PFSK-1 (cell line): ENCODE data around the gene TCEAL3.

ENCODE experiments used
- FOXP2 ChIP-seq: optimal IDR thresholded peaks from 2 replicates; pipeline ENCODE3; 2011; ENCODE audit warnings: borderline replicate concordance, control low read depth, inconsistent platforms; ENCODE audit not compliant: insufficient read depth; ENCODE audit errors: extremely low read length, extremely low read depth
- POLR2AphosphoS5 ChIP-seq: IDR thresholded peaks from 2 replicates; pipeline ENCODE4 v1.6.1; 2012; ENCODE audit warnings: low read depth, mild to moderate bottlenecking, control low read depth, low read length, moderate library complexity
- REST ChIP-seq, 2 experiments: IDR thresholded peaks; 2 replicates each; pipeline versions ENCODE4 v1.6.1 to v1.8.0; 2011 to 2012; ENCODE audit warnings: low read depth in 2 of 2, low read length in 2 of 2, control low read depth in 1 of 2, inconsistent platforms in 1 of 2, mild to moderate bottlenecking in 1 of 2, moderate library complexity in 1 of 2; ENCODE audit not compliant: insufficient read depth in 1 of 2
- SIN3A ChIP-seq: IDR thresholded peaks from 2 replicates; pipeline ENCODE4 v1.6.1; 2012; ENCODE audit warnings: mild to moderate bottlenecking, low read length, moderate library complexity, borderline replicate concordance; ENCODE audit not compliant: insufficient read depth
- TAF1 ChIP-seq: IDR thresholded peaks from 2 replicates; pipeline ENCODE4 v1.6.1; 2012; ENCODE audit warnings: low read length, control low read depth, borderline replicate concordance; ENCODE audit not compliant: insufficient read depth

The TCEAL3 gene

GRCh38 chrX:103565752-103566151 is 42.0 kb upstream of the TCEAL3 start:
- TF ChIP-seq SIN3A: no peak
- TF ChIP-seq FOXP2: no peak
- TF ChIP-seq TAF1: no peak
- no peak for TF ChIP-seq POLR2AphosphoS5
- TF ChIP-seq REST (IDR thresholded peaks at IDR 0.05; ENCODE audit: insufficient read depth in 1 of 2, low read depth in 2 of 2, low read length in 2 of 2): no peak

- TF ChIP-seq SIN3A (no peak), POLR2AphosphoS5 (no peak), FOXP2 (no peak), REST (IDR thresholded peaks at IDR 0.05; ENCODE audit: insufficient read depth in 1 of 2, low read depth in 2 of 2, low read length in 2 of 2) (no peak), TAF1 (no peak)
These were observed 36.6 kb upstream of the TCEAL3 start for GRCh38 chrX:103571121-103571520.

GRCh38 chrX:103571726-103572125 is 36.0 kb upstream of the TCEAL3 start:
- no peak for TF ChIP-seq POLR2AphosphoS5

- TF ChIP-seq SIN3A (no peak), FOXP2 (no peak), POLR2AphosphoS5 (no peak), TAF1 (no peak)
These were observed 34.6 kb upstream of the TCEAL3 start for GRCh38 chrX:103573202-103573601.

- no peak for TF ChIP-seq FOXP2
These were observed 23.2 kb upstream of the TCEAL3 start for GRCh38 chrX:103584596-103584995.

GRCh38 chrX:103585411-103586313 is 22.1 kb upstream of the TCEAL3 start, which contains the start of gene TCEAL4:
Gene TCEAL4, plus strand, starts transcription at chrX:103585515. Its CDS starts 1,161 bp downstream, at chrX:103586676.
- TF ChIP-seq REST (IDR thresholded peaks at IDR 0.05; ENCODE audit: insufficient read depth in 1 of 2, low read depth in 2 of 2, low read length in 2 of 2) (no peak), FOXP2 (no peak), TAF1 (no peak), POLR2AphosphoS5 (no peak), SIN3A (no peak)

GRCh38 chrX:103586314-103586646 is 21.5 kb upstream of the TCEAL3 start:
- TF ChIP-seq FOXP2 (no peak), TAF1 (no peak), REST (IDR thresholded peaks at IDR 0.05; ENCODE audit: insufficient read depth in 1 of 2, low read depth in 2 of 2, low read length in 2 of 2) (no peak), POLR2AphosphoS5 (no peak), SIN3A (no peak)
